Measurements from ENCODE around the gene GM2A. TPM values are rescaled to one million over a fixed set of nuclear protein-coding genes. Genes with fewer than 3 reads are reported as not detected.
"Not testable (repeated sequence)": the region's sequence is repeated elsewhere in the genome, so short reads cannot be mapped to it uniquely, and the experiment has no call there.

The GM2A gene
- total RNA-seq, 2 experiments from 2014 or later, result 19.5 to 19.6 TPM

- DNase-seq, result no peak
- ATAC-seq, result no peak
- Mint-ChIP-seq H3K4me1 (ENCODE audit: low read depth) (peaks cover 39% of the 10 kb centered on the region), H3K36me3 (ENCODE audit: low read depth) (peaks cover 4% of the 10 kb centered on the region), H3K27ac (peak overlapping the region; percentile 3), H3K27me3 (ENCODE audit: low read depth) (no peaks in the 10 kb centered on the region), H3K9me3 (ENCODE audit: insufficient read depth) (no peaks in the 10 kb centered on the region), H3K4me3 (peak overlapping the region; percentile 88)
- ChIA-PET CTCF (interaction anchor here (1.8 to 3.0 kb wide), 2 partner anchors 63 to 88 kb away, joined by 4 to 12 read pairs; no protein-coding TSS in a partner anchor), POLR2A (interaction anchor here (1.4 to 2.3 kb wide), 2 partner anchors 40 to 103 kb away, joined by 3 to 11 read pairs; no protein-coding TSS in a partner anchor)
Measured at GRCh38 chr5:151253605-151253950, 593 bp downstream of the GM2A start.

- POLR2A ChIA-PET, result no interaction called here
- CTCF ChIA-PET, result interaction anchor here (1.8 to 3.0 kb wide), 2 partner anchors 62 to 89 kb away, joined by 4 to 12 read pairs; no protein-coding TSS in a partner anchor
- H3K27me3 Mint-ChIP-seq (ENCODE audit: low read depth), result no peaks in the 10 kb centered on the region
- no peaks in the 10 kb centered on the region for H3K9me3 Mint-ChIP-seq (ENCODE audit: insufficient read depth)
- DNase-seq (no peak), ATAC-seq (no peak)
- no peak overlapping the region for H3K27ac Mint-ChIP-seq
- peaks cover 4% of the 10 kb centered on the region for H3K36me3 Mint-ChIP-seq (ENCODE audit: low read depth)
- no peak overlapping the region for H3K4me3 Mint-ChIP-seq
- peaks cover 39% of the 10 kb centered on the region for H3K4me1 Mint-ChIP-seq (ENCODE audit: low read depth)
Measured at GRCh38 chr5:151254556-151254955, 1.6 kb downstream of the GM2A start.

GRCh38 chr5:151254990-151255389 is 2.0 kb downstream of the GM2A start:
- H3K27ac Mint-ChIP-seq; H3K4me3 Mint-ChIP-seq; H3K36me3 Mint-ChIP-seq (ENCODE audit: low read depth); DNase-seq; H3K27me3 Mint-ChIP-seq (ENCODE audit: low read depth); POLR2A ChIA-PET; ATAC-seq; H3K9me3 Mint-ChIP-seq (ENCODE audit: insufficient read depth): not testable (repeated sequence)
- CTCF ChIA-PET, result interaction anchor here (1.8 to 3.0 kb wide), 2 partner anchors 61 to 90 kb away, joined by 4 to 12 read pairs; no protein-coding TSS in a partner anchor
- H3K4me1 Mint-ChIP-seq (ENCODE audit: low read depth), result peaks cover 39% of the 10 kb centered on the region

- POLR2A ChIA-PET, result no interaction called here
- Mint-ChIP-seq H3K36me3 (ENCODE audit: low read depth) (no peaks in the 10 kb centered on the region), H3K27me3 (ENCODE audit: low read depth) (no peaks in the 10 kb centered on the region), H3K27ac (no peak overlapping the region), H3K4me1 (ENCODE audit: low read depth) (peaks cover 32% of the 10 kb centered on the region), H3K9me3 (ENCODE audit: insufficient read depth) (no peaks in the 10 kb centered on the region), H3K4me3 (no peak overlapping the region)
- no peak for DNase-seq
- no peak for ATAC-seq
- CTCF ChIA-PET, result no interaction called here
Measured at GRCh38 chr5:151255621-151256286, 2.8 kb downstream of the GM2A start.

- H3K36me3 Mint-ChIP-seq (ENCODE audit: low read depth), result no peaks in the 10 kb centered on the region
- H3K4me3 Mint-ChIP-seq, result no peak overlapping the region
- no peaks in the 10 kb centered on the region for H3K9me3 Mint-ChIP-seq (ENCODE audit: insufficient read depth)
- H3K27me3 Mint-ChIP-seq (ENCODE audit: low read depth), result no peaks in the 10 kb centered on the region
- no peak overlapping the region for H3K27ac Mint-ChIP-seq
- ChIA-PET POLR2A (no interaction called here), CTCF (interaction anchor here (1.0 kb wide), 2 partner anchors 23 to 142 kb away, joined by 3 to 4 read pairs; no protein-coding TSS in a partner anchor)
- ATAC-seq (no peak), DNase-seq (no peak)
- H3K4me1 Mint-ChIP-seq (ENCODE audit: low read depth), result peaks cover 17% of the 10 kb centered on the region
Measured at GRCh38 chr5:151257731-151258181, 4.8 kb downstream of the GM2A start.

GRCh38 chr5:151258201-151258611 is 5.2 kb downstream of the GM2A start:
- ChIA-PET POLR2A (no interaction called here), CTCF (interaction anchor here (0.7 kb wide), 1 partner anchor 1877 kb away, joined by 3 read pairs; no protein-coding TSS in a partner anchor)
- DNase-seq (no peak), ATAC-seq (no peak)
- Mint-ChIP-seq H3K4me3 (no peak overlapping the region), H3K4me1 (ENCODE audit: low read depth) (peaks cover 17% of the 10 kb centered on the region), H3K27ac (no peak overlapping the region), H3K9me3 (ENCODE audit: insufficient read depth) (no peaks in the 10 kb centered on the region), H3K27me3 (ENCODE audit: low read depth) (no peaks in the 10 kb centered on the region), H3K36me3 (ENCODE audit: low read depth) (no peaks in the 10 kb centered on the region)

- Mint-ChIP-seq H3K4me3 (no peak overlapping the region), H3K9me3 (ENCODE audit: insufficient read depth) (no peaks in the 10 kb centered on the region), H3K27me3 (ENCODE audit: low read depth) (no peaks in the 10 kb centered on the region), H3K36me3 (ENCODE audit: low read depth) (no peaks in the 10 kb centered on the region), H3K4me1 (ENCODE audit: low read depth) (peaks cover 12% of the 10 kb centered on the region), H3K27ac (no peak overlapping the region)
- no peak for DNase-seq
- peak; percentile 35 for ATAC-seq
- ChIA-PET POLR2A (interaction anchor here (1.2 kb wide), 1 partner anchor 24 kb away, joined by 3 read pairs; no protein-coding TSS in a partner anchor), CTCF (interaction anchor here (0.7 kb wide), 1 partner anchor 1877 kb away, joined by 3 read pairs; no protein-coding TSS in a partner anchor)
Measured at GRCh38 chr5:151258816-151259215, 5.8 kb downstream of the GM2A start.

GRCh38 chr5:151259931-151260330 is 6.9 kb downstream of the GM2A start:
- POLR2A ChIA-PET, result interaction anchor here (1.2 kb wide), 1 partner anchor 25 kb away, joined by 3 read pairs; no protein-coding TSS in a partner anchor
- H3K4me3 Mint-ChIP-seq, result no peak overlapping the region
- H3K27me3 Mint-ChIP-seq (ENCODE audit: low read depth), result no peaks in the 10 kb centered on the region

GRCh38 chr5:151262532-151262931 is 9.5 kb downstream of the GM2A start:
- no peaks in the 10 kb centered on the region for H3K4me1 Mint-ChIP-seq (ENCODE audit: low read depth)
- peaks cover 9% of the 10 kb centered on the region for H3K36me3 Mint-ChIP-seq (ENCODE audit: low read depth)
- ChIA-PET CTCF (interaction anchor here (0.7 kb wide), 1 partner anchor 291 kb away, joined by 3 read pairs; no protein-coding TSS in a partner anchor), POLR2A (no interaction called here)
- H3K27ac Mint-ChIP-seq, result no peak overlapping the region
- no peak for DNase-seq
- no peak for ATAC-seq
- no peak overlapping the region for H3K4me3 Mint-ChIP-seq
- no peaks in the 10 kb centered on the region for H3K9me3 Mint-ChIP-seq (ENCODE audit: insufficient read depth)
- no peaks in the 10 kb centered on the region for H3K27me3 Mint-ChIP-seq (ENCODE audit: low read depth)

More at GRCh38 chr5:151259931-151260330, 6.9 kb downstream of the GM2A start:
- CTCF ChIA-PET, result no interaction called here
- Mint-ChIP-seq H3K4me1 (ENCODE audit: low read depth) (peaks cover 7% of the 10 kb centered on the region), H3K36me3 (ENCODE audit: low read depth) (no peaks in the 10 kb centered on the region), H3K9me3 (ENCODE audit: insufficient read depth) (no peaks in the 10 kb centered on the region), H3K27ac (no peak overlapping the region)
- ATAC-seq, result no peak
- no peak for DNase-seq

- no peak for ATAC-seq
- H3K4me1 Mint-ChIP-seq (ENCODE audit: low read depth), result no peaks in the 10 kb centered on the region
- H3K4me3 Mint-ChIP-seq, result no peak overlapping the region
- DNase-seq, result no peak
- POLR2A ChIA-PET, result no interaction called here
- H3K9me3 Mint-ChIP-seq (ENCODE audit: insufficient read depth), result no peaks in the 10 kb centered on the region
- CTCF ChIA-PET, result no interaction called here
- H3K27ac Mint-ChIP-seq, result peak overlapping the region; percentile 0
- H3K36me3 Mint-ChIP-seq (ENCODE audit: low read depth), result peaks cover 13% of the 10 kb centered on the region
- no peaks in the 10 kb centered on the region for H3K27me3 Mint-ChIP-seq (ENCODE audit: low read depth)
Measured at GRCh38 chr5:151264113-151264512, 11.1 kb downstream of the GM2A start.

- DNase-seq (no peak), ATAC-seq (no peak)
- POLR2A ChIA-PET, result no interaction called here
- Mint-ChIP-seq H3K9me3 (ENCODE audit: insufficient read depth) (no peaks in the 10 kb centered on the region), H3K36me3 (ENCODE audit: low read depth) (peaks cover 13% of the 10 kb centered on the region), H3K27ac (no peak overlapping the region), H3K4me3 (no peak overlapping the region), H3K4me1 (ENCODE audit: low read depth) (no peaks in the 10 kb centered on the region), H3K27me3 (ENCODE audit: low read depth) (no peaks in the 10 kb centered on the region)
- CTCF ChIA-PET, result no interaction called here
Measured at GRCh38 chr5:151267491-151268260, 14.7 kb downstream of the GM2A start.

GRCh38 chr5:151270599-151270998 is 17.6 kb downstream of the GM2A start:
- Mint-ChIP-seq H3K4me3 (no peak overlapping the region), H3K36me3 (ENCODE audit: low read depth) (peaks cover 13% of the 10 kb centered on the region), H3K27me3 (ENCODE audit: low read depth) (peaks cover 3% of the 10 kb centered on the region), H3K4me1 (ENCODE audit: low read depth) (no peaks in the 10 kb centered on the region), H3K27ac (no peak overlapping the region), H3K9me3 (ENCODE audit: insufficient read depth) (no peaks in the 10 kb centered on the region)
- ATAC-seq, result no peak
- ChIA-PET CTCF (interaction anchor here (1.0 kb wide), 1 partner anchor 14 kb away, joined by 3 read pairs; no protein-coding TSS in a partner anchor), POLR2A (no interaction called here)
- no peak for DNase-seq

Measured in activated CD8-positive, alpha-beta T cell treated with anti-CD3 and anti-CD28 coated beads, Interleukin-2, amount 10 ng/mL, durations not matched to agents 7 days and 5 days (primary cell).